ENCODE results near the gene TCF7.

DNA sequence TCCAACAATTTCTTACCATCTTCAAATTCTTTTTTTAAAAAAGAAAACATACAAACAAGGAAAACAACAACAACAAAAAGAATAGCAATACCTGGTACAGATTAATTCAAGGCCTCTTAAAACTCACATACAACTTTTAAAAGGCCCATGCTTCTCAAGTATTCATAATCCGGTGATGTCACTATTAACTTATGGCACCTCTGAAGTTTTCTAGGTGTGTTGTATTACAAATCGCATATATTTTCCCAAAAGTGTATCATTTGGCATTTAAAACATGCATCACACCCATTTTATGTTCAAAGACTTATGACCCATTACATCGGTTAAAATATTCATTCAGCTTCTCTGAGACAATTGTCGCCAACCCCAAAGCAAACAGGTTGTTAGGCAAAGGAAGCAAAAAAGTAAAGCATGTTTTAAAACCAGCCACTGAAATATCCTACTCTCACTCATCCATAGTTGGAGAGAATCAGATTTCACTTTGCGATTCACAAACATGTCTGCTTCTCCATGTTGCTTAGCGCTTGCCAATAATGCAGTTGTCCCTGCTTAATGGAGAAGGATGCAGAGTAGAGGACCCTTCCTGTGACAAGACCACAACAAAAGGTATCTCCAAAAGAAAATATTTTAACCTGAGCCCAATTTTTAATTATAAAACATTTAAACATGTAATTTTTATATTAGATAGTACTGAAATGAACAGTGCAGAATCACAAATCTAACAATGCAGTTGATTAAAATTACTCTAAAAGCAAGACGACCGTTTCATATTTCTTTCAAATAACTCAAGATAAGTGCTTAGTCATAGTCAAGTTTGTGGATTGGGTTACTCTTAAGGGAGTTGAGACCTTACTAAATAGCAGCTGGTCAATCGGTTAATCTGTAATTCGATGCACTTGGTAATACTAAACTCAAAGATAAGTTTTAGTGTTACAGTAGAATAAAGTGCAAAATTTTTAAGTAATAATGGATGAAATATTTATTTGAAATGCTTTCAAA lies 60.7 kb downstream of the TCF7 start:
- TF ChIP-seq, protein P1, sequence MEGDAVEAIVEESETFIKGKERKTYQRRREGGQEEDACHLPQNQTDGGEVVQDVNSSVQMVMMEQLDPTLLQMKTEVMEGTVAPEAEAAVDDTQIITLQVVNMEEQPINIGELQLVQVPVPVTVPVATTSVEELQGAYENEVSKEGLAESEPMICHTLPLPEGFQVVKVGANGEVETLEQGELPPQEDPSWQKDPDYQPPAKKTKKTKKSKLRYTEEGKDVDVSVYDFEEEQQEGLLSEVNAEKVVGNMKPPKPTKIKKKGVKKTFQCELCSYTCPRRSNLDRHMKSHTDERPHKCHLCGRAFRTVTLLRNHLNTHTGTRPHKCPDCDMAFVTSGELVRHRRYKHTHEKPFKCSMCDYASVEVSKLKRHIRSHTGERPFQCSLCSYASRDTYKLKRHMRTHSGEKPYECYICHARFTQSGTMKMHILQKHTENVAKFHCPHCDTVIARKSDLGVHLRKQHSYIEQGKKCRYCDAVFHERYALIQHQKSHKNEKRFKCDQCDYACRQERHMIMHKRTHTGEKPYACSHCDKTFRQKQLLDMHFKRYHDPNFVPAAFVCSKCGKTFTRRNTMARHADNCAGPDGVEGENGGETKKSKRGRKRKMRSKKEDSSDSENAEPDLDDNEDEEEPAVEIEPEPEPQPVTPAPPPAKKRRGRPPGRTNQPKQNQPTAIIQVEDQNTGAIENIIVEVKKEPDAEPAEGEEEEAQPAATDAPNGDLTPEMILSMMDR (conservative IDR thresholded peaks at IDR 0.05 in 1 of 2, IDR thresholded peaks at IDR 0.05 in 1 of 2; ENCODE audit: low read depth in 1 of 2, low read length in 2 of 2), result no peak
- no peak for TF ChIP-seq EZH2 (IDR thresholded peaks at IDR 0.05; ENCODE audit: low read length, missing control alignments)

Measured in fibroblast of lung (primary cell).